SK-N-SH (cell line): ENCODE data around the gene MME.

Experiments
- CHD2 ChIP-seq: fragments of 150-350 bp; IDR thresholded peaks from 2 replicates; pipeline ENCODE4 v1.6.1; 2018; ENCODE audit warnings: low read length; ENCODE audit not compliant: partially characterized antibody
- CTCF ChIP-seq: fragments of 200-600 bp; sonication (generic); IDR thresholded peaks from 2 replicates; pipeline ENCODE4 v1.6.1; 2017; ENCODE audit warnings: antibody characterized with exemption, mild to moderate bottlenecking, moderate library complexity
- EP300 ChIP-seq, 2 experiments: IDR thresholded peaks; 2 replicates each; pipeline versions ENCODE4 v1.4.0 to v1.6.1; 2012; ENCODE audit warnings: borderline replicate concordance in 1 of 2, low read depth in 1 of 2, low read length in 1 of 2
- FOXM1 ChIP-seq: IDR thresholded peaks from 2 replicates; pipeline ENCODE4 v1.4.0; 2012; ENCODE audit warnings: low read depth, mild to moderate bottlenecking
- GABPA ChIP-seq: IDR thresholded peaks from 2 replicates; pipeline ENCODE4 v1.4.0; 2012; ENCODE audit warnings: low read depth, mild to moderate bottlenecking
- MAX ChIP-seq: IDR thresholded peaks from 2 replicates; pipeline ENCODE4 v1.4.0; 2012; ENCODE audit warnings: low read depth
- MXI1 ChIP-seq: IDR thresholded peaks from 2 replicates; pipeline ENCODE4 v1.6.1; 2012; ENCODE audit warnings: mild to moderate bottlenecking, low read depth, low read length, improper control_type of control experiment
- POLR2AphosphoS5 ChIP-seq: IDR thresholded peaks from 2 replicates; pipeline ENCODE4 v1.6.1; 2012; ENCODE audit warnings: low read depth, low read length
- SIN3A ChIP-seq: IDR thresholded peaks from 2 replicates; pipeline ENCODE4 v1.6.1; 2012; ENCODE audit warnings: low read depth, mild to moderate bottlenecking, low read length, moderate library complexity, borderline replicate concordance
- SMC3 ChIP-seq: IDR thresholded peaks from 2 replicates; pipeline ENCODE4 v1.6.1; 2012; ENCODE audit warnings: low read depth, low read length, improper control_type of control experiment
- TAF1 ChIP-seq: IDR thresholded peaks from 2 replicates; pipeline ENCODE4 v1.6.1; 2012; ENCODE audit warnings: low read depth, mild to moderate bottlenecking, low read length, moderate library complexity, borderline replicate concordance

GRCh38 chr3:155110022-155110421 lies 29.9 kb downstream of the MME start:
- TF ChIP-seq GABPA: no peak
- no peak for TF ChIP-seq POLR2AphosphoS5
- TF ChIP-seq CTCF: no peak
- TF ChIP-seq MAX: no peak
- no peak for TF ChIP-seq MXI1
- no peak for TF ChIP-seq EP300 (IDR thresholded peaks at IDR 0.05; ENCODE audit: borderline replicate concordance in 1 of 2, low read depth in 1 of 2, low read length in 1 of 2)
- no peak for TF ChIP-seq CHD2
- TF ChIP-seq TAF1: no peak
- no peak for TF ChIP-seq SIN3A
- TF ChIP-seq SMC3: no peak
- TF ChIP-seq FOXM1: no peak
